Panc1 (cell line): ENCODE results near the gene SARNP. TPM values are rescaled to one million over a fixed set of nuclear protein-coding genes. Genes with fewer than 3 reads are reported as not detected.

Experiments used
- ATAC-seq: fragments of 200-7000 bp; cut with Tn5 transposase; 2 replicates; pipeline ENCODE4 v1.9.1; 2020; ENCODE audit warnings: mild to moderate bottlenecking, moderate library complexity
- BruUV-seq: library from RNA; stranded (reverse); fragments of 400-500 nt; replicated peaks from 2 replicates; lab custom pipeline; 2021; lab: Mats Ljungman, UMichigan
- CTCF ChIA-PET: fragments of 300-600 bp; sonication (Branson Sonifier 250); formaldehyde crosslinking; loops from one replicate; lab custom pipeline; 2022; ENCODE audit warnings: antibody characterized with exemption; lab: Charles Lee
- POLR2A ChIA-PET: fragments of 300-600 bp; sonication (Branson Sonifier 250); formaldehyde crosslinking; loops from one replicate; lab custom pipeline; 2022; ENCODE audit warnings: antibody characterized with exemption; lab: Charles Lee
- DNase-seq: peaks from one replicate; pipeline ENCODE4 v3.0.0-alpha.2; 2010; ENCODE audit warnings: low read depth, low spot score
- H3K27ac ChIP-seq: 2 replicates; pipeline ENCODE4 v1.5.1; 2011; ENCODE audit warnings: mild to moderate bottlenecking, low read length, inconsistent platforms
- H3K27me3 ChIP-seq: fragments of 200-500 bp; sonication (Bioruptor generic); 2 replicates; pipeline ENCODE4 v1.6.0; 2014; ENCODE audit warnings: low read length, inconsistent platforms; ENCODE audit not compliant: control insufficient read depth, insufficient read depth
- H3K36me3 ChIP-seq: fragments of 200-500 bp; sonication (Bioruptor generic); 2 replicates; pipeline ENCODE4 v1.5.1; 2014; ENCODE audit warnings: inconsistent platforms, mild to moderate bottlenecking, low read length, moderate library complexity; ENCODE audit not compliant: control insufficient read depth, insufficient read depth
- H3K4me1 ChIP-seq: 2 replicates; pipeline ENCODE4 v1.5.1; 2011; ENCODE audit warnings: inconsistent platforms, mild to moderate bottlenecking, low read length, moderate library complexity; ENCODE audit not compliant: control insufficient read depth, insufficient read depth
- H3K4me3 ChIP-seq, 2 experiments: 2 replicates each; pipeline ENCODE4 v1.5.1; 2011 to 2012; ENCODE audit warnings: low read depth in 2 of 2, low read length in 2 of 2, mild to moderate bottlenecking in 2 of 2, inconsistent platforms in 1 of 2, moderate library complexity in 1 of 2
- H3K9me3 ChIP-seq: fragments of 200-500 bp; sonication (Bioruptor generic); 2 replicates; pipeline ENCODE4 v1.5.1; 2014; ENCODE audit warnings: low read depth, mild to moderate bottlenecking, inconsistent platforms, low read length, moderate library complexity; ENCODE audit not compliant: control insufficient read depth, insufficient read depth
- POLR2AphosphoS5 ChIP-seq: IDR thresholded peaks from 2 replicates; pipeline ENCODE4 v1.6.1; 2012; ENCODE audit warnings: mild to moderate bottlenecking, low read depth, low read length, moderate library complexity
- SIN3A ChIP-seq: IDR thresholded peaks from 2 replicates; pipeline ENCODE4 v1.6.1; 2012; ENCODE audit warnings: low read depth, mild to moderate bottlenecking, low read length, moderate library complexity, borderline replicate concordance; ENCODE audit not compliant: insufficient read depth
- TCF7L2 ChIP-seq: IDR thresholded peaks from 2 replicates; pipeline ENCODE4 v1.6.1; 2011; ENCODE audit warnings: mild to moderate bottlenecking, low read depth, low read length, inconsistent platforms
- in situ Hi-C: cut with HindIII; loops from 2 replicates; pipeline ENCODE4 v1.10.0; 2016; ENCODE audit warnings: low sequenced_read_pairs, low pct_unique_long_range_greater_than_20kb
- intact Hi-C: fragments of 100-400 bp; cut with micrococcal nuclease; formaldehyde crosslinking; loops from one replicate; pipeline ENCODE4 v1.10.0; 2022; ENCODE audit not compliant: unreplicated experiment
- total RNA-seq: library from RNA; stranded (reverse); gene quantifications from one replicate; pipeline ENCODE4 v1.2.1, GENCODE V29; 2021; ENCODE audit not compliant: unreplicated experiment
- TF ChIP-seq, protein P1 (sequence below): fragments of 450-650 bp; IDR thresholded peaks from 2 replicates; pipeline ENCODE4 v1.5.1; 2017; ENCODE audit warnings: mild to moderate bottlenecking
- TF ChIP-seq, protein P2 (sequence below), 2 experiments: IDR thresholded peaks; 2 replicates each; pipeline ENCODE4 v1.6.1; 2011 to 2012; ENCODE audit warnings: low read depth in 2 of 2, control low read depth in 1 of 2, low read length in 1 of 2, mild to moderate bottlenecking in 1 of 2, moderate library complexity in 1 of 2; ENCODE audit not compliant: insufficient read depth in 1 of 2

SARNP gene
- total RNA-seq, 1 experiment from 2014 or later, result 69.3 TPM

DNA sequence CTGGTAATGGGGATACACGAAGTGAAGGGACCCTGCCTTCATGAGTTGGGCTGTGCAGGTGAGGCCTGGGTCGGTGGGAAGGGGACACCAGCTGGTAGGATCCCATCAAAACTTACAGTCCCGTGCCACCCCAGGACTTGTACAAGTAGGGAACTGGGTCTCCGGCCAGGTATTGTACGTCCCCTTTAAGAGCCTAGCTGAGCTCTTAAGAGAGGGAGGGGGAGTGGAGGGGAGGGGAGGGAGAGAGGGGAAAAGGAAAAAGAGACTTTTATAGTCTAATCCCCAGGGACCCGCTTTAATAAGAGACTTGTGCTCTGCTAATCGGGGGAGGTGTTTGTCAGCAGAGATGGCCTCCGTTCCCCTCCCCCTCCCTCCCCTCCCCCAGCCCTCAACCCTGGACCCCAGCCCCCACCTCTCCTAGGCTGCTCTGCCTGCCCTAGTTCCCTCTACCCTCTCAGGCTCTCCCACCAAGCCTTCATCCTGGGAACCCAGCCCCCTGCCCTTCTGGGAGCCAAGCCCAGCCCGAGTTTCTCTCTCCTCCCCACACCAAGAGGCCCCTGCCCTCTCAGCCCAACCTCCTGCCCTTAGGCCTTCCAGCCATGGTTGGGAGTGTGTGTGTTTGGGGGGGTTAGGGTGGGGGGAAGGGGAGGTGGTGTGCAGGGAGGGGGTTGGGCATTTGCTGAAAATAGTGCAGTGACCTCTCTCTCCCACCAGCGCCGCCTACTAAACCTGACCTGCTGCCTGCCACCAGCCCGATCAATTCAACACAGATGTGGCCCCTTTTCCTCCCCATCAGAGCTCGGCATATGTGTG lies 72.0 kb downstream of the SARNP start:
- CTCF ChIA-PET, result interaction anchor here (0.6 kb wide), 1 partner anchor 223 kb away, joined by 5 read pairs; no protein-coding TSS in a partner anchor
- Histone ChIP-seq H3K4me3 (no peak overlapping the region), H3K27ac (no peak overlapping the region), H3K36me3 (no peaks in the 10 kb centered on the region), H3K4me1 (peaks cover 24% of the 10 kb centered on the region), H3K9me3 (no peaks in the 10 kb centered on the region), H3K27me3 (no peaks in the 10 kb centered on the region)
- no peak for TF ChIP-seq SIN3A
- TF ChIP-seq, protein P1, sequence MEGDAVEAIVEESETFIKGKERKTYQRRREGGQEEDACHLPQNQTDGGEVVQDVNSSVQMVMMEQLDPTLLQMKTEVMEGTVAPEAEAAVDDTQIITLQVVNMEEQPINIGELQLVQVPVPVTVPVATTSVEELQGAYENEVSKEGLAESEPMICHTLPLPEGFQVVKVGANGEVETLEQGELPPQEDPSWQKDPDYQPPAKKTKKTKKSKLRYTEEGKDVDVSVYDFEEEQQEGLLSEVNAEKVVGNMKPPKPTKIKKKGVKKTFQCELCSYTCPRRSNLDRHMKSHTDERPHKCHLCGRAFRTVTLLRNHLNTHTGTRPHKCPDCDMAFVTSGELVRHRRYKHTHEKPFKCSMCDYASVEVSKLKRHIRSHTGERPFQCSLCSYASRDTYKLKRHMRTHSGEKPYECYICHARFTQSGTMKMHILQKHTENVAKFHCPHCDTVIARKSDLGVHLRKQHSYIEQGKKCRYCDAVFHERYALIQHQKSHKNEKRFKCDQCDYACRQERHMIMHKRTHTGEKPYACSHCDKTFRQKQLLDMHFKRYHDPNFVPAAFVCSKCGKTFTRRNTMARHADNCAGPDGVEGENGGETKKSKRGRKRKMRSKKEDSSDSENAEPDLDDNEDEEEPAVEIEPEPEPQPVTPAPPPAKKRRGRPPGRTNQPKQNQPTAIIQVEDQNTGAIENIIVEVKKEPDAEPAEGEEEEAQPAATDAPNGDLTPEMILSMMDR, result no peak
- TF ChIP-seq TCF7L2, result no peak
- TF ChIP-seq, protein P2, sequence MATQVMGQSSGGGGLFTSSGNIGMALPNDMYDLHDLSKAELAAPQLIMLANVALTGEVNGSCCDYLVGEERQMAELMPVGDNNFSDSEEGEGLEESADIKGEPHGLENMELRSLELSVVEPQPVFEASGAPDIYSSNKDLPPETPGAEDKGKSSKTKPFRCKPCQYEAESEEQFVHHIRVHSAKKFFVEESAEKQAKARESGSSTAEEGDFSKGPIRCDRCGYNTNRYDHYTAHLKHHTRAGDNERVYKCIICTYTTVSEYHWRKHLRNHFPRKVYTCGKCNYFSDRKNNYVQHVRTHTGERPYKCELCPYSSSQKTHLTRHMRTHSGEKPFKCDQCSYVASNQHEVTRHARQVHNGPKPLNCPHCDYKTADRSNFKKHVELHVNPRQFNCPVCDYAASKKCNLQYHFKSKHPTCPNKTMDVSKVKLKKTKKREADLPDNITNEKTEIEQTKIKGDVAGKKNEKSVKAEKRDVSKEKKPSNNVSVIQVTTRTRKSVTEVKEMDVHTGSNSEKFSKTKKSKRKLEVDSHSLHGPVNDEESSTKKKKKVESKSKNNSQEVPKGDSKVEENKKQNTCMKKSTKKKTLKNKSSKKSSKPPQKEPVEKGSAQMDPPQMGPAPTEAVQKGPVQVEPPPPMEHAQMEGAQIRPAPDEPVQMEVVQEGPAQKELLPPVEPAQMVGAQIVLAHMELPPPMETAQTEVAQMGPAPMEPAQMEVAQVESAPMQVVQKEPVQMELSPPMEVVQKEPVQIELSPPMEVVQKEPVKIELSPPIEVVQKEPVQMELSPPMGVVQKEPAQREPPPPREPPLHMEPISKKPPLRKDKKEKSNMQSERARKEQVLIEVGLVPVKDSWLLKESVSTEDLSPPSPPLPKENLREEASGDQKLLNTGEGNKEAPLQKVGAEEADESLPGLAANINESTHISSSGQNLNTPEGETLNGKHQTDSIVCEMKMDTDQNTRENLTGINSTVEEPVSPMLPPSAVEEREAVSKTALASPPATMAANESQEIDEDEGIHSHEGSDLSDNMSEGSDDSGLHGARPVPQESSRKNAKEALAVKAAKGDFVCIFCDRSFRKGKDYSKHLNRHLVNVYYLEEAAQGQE (IDR thresholded peaks at IDR 0.05; ENCODE audit: insufficient read depth in 1 of 2, low read depth in 2 of 2, low read length in 1 of 2), result no peak
- TF ChIP-seq POLR2AphosphoS5, result no peak
- in situ Hi-C loops, result no loop called here
- ATAC-seq, result no peak
- intact Hi-C loops, result loop anchor here (10.0 kb wide), 1 partner anchor 199 kb away; no protein-coding TSS in a partner anchor
- BruUV-seq, result no TSS peak
- POLR2A ChIA-PET, result no interaction called here
- no peak for DNase-seq

DNA sequence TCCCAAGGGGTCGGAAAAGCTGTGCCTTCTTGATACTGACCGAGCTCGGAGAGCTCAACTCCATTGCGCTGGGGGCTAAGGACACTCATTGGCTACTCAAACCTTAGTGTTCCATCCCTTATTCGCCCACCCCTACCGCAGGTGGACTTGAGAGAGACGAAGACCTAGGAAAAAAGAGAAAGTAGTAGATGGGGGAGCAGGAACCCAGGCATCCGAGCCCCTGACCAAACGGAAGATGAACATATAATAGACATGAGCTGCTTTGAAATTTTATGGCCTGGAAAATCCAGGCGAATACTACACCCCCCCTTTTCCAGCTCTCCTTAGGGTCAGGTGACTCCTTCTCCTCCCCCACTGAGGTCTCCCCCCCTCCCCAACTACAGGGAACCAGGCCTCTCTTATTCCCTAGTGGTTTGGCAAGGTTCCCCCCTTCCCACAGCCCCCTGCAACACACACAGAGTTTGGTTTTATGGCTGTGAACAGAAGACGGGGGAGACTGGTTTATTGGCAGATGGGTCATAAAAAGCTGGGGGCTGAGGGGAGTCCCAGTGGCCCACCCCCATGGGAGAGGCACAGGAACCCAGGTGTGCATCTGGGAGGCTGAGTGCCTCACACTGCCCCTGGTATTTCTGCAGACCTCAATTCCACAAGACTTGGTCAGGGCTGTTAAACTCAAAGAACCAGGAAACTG lies 73.0 kb downstream of the SARNP start:
- H3K27me3 ChIP-seq, result no peaks in the 10 kb centered on the region
- peaks cover 24% of the 10 kb centered on the region for H3K4me1 ChIP-seq
- H3K36me3 ChIP-seq, result no peaks in the 10 kb centered on the region
- no peak overlapping the region for H3K27ac ChIP-seq
- ChIA-PET POLR2A (interaction anchor here (0.6 kb wide), 3 partner anchors 34 to 299 kb away, joined by 3 to 10 read pairs (median 6); no protein-coding TSS in a partner anchor), CTCF (no interaction called here)
- intact Hi-C loops (loop anchor here (10.0 kb wide), 1 partner anchor 200 kb away; no protein-coding TSS in a partner anchor), in situ Hi-C loops (no loop called here)
- no peak for TF ChIP-seq SIN3A
- TF ChIP-seq, protein P2 (IDR thresholded peaks at IDR 0.05; ENCODE audit: insufficient read depth in 1 of 2, low read depth in 2 of 2, low read length in 1 of 2), result no peak
- TF ChIP-seq, protein P1, result no peak
- no peak for TF ChIP-seq POLR2AphosphoS5
- TF ChIP-seq TCF7L2, result no peak
- DNase-seq (no peak), ATAC-seq (no peak)
- H3K9me3 ChIP-seq, result no peaks in the 10 kb centered on the region
- BruUV-seq, result no TSS peak
- peak overlapping the region; percentile 48 to 57 for H3K4me3 ChIP-seq
